ENCODE measurements around the gene CDK11A.
"Not testable (repeated sequence)": the region's sequence is repeated elsewhere in the genome, so short reads cannot be mapped to it uniquely, and the experiment has no call there.

CDK11A gene

DNA sequence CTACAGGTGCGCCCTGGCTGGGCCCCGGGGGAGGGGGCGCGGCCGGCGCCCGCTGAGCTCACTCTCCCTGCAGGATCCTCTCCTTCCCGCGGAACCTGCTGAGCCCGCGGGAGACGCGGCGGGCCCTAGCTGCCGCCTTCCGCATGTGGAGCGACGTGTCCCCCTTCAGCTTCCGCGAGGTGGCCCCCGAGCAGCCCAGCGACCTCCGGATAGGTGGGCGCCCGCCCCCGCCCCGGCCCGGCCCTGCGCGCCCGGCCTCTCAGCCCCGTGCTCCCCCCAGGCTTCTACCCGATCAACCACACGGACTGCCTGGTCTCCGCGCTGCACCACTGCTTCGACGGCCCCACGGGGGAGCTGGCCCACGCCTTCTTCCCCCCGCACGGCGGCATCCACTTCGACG lies 24.1 kb downstream of the CDK11A start:
- H3K4me1 ChIP-seq; H3K36me3 ChIP-seq (ENCODE audit: control insufficient read depth, insufficient read depth, low read length); H3K9ac ChIP-seq; H2AFZ ChIP-seq; H3K4me3 ChIP-seq (ENCODE audit: low read depth, low read length); H3K27ac ChIP-seq; H3K79me2 ChIP-seq; H3K27me3 ChIP-seq (ENCODE audit: control insufficient read depth, insufficient read depth, low read length); H3K4me2 ChIP-seq (ENCODE audit: low read length); H3K9me3 ChIP-seq (ENCODE audit: control insufficient read depth, low read length): not testable (repeated sequence)

GRCh38 chr1:1699061-1699460 lies 25.1 kb downstream of the CDK11A start:
- not testable (repeated sequence) for H3K36me3 ChIP-seq (ENCODE audit: control insufficient read depth, insufficient read depth, low read length); H3K4me3 ChIP-seq (ENCODE audit: low read depth, low read length)

GRCh38 chr1:1697358-1698183 lies 26.6 kb downstream of the CDK11A start:
- not testable (repeated sequence) for H3K4me2 ChIP-seq (ENCODE audit: low read length); H3K9me3 ChIP-seq (ENCODE audit: control insufficient read depth, low read length); H3K9ac ChIP-seq; H3K79me2 ChIP-seq; H3K4me1 ChIP-seq; H3K36me3 ChIP-seq (ENCODE audit: control insufficient read depth, insufficient read depth, low read length); H3K27ac ChIP-seq; H3K4me3 ChIP-seq (ENCODE audit: low read depth, low read length); H2AFZ ChIP-seq; H3K27me3 ChIP-seq (ENCODE audit: control insufficient read depth, insufficient read depth, low read length)

More at GRCh38 chr1:1699061-1699460, 25.1 kb downstream of the CDK11A start:
- not testable (repeated sequence) for H3K27ac ChIP-seq; H3K9me3 ChIP-seq (ENCODE audit: control insufficient read depth, low read length); H3K79me2 ChIP-seq; H3K27me3 ChIP-seq (ENCODE audit: control insufficient read depth, insufficient read depth, low read length); H3K9ac ChIP-seq; H3K4me1 ChIP-seq; H2AFZ ChIP-seq; H3K4me2 ChIP-seq (ENCODE audit: low read length)

DNA sequence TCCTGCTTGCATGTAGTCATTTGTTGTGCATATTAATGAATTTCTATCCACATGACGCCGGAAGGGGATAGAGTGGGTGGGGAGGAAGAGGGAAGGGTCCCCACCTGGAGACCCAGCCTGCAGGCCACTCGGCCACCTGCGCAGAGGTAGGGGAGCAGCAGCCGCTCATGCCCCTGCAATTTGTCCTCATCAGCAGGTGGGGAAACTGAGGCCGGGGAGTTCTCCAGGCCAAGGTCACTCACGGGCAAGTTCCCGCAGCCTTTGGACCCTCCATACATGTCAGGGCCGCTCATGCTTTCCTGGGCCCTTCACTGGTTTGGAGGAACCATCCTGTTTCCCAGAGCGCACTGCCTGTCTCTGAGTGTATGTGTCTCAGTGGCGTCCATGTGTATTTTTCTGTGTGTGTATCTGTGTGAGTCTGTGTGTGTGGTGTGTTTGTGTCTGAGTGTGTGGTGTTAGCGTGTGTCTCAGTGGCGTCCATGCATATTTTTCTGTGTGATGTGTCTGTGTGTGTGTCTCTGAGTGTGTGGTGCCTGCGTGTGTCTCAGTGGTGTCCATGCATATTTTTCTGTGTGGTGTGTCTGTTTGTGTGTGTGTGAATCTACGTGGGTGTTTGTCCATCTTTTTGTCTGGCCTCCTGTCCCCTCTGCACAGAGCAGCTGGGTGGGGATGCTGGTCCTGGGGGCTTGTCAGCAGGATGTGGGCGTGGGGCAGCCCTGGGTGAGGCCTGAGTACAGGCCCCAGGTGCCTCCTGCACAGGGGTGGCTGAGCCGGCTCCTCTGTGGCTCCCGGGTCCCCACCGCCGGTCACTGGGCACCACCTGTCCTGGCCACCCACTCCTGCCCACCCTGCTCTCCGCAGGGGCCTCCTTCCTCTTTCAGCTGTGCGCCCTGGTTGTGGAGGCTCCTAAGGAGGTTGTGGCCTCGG lies 27.5 kb downstream of the CDK11A start:
- H3K79me2 ChIP-seq; H3K9ac ChIP-seq; H3K27ac ChIP-seq; H3K4me3 ChIP-seq (ENCODE audit: low read depth, low read length); H3K4me1 ChIP-seq; H3K9me3 ChIP-seq (ENCODE audit: control insufficient read depth, low read length); H2AFZ ChIP-seq; H3K36me3 ChIP-seq (ENCODE audit: control insufficient read depth, insufficient read depth, low read length); H3K27me3 ChIP-seq (ENCODE audit: control insufficient read depth, insufficient read depth, low read length); H3K4me2 ChIP-seq (ENCODE audit: low read length): not testable (repeated sequence)

DNA sequence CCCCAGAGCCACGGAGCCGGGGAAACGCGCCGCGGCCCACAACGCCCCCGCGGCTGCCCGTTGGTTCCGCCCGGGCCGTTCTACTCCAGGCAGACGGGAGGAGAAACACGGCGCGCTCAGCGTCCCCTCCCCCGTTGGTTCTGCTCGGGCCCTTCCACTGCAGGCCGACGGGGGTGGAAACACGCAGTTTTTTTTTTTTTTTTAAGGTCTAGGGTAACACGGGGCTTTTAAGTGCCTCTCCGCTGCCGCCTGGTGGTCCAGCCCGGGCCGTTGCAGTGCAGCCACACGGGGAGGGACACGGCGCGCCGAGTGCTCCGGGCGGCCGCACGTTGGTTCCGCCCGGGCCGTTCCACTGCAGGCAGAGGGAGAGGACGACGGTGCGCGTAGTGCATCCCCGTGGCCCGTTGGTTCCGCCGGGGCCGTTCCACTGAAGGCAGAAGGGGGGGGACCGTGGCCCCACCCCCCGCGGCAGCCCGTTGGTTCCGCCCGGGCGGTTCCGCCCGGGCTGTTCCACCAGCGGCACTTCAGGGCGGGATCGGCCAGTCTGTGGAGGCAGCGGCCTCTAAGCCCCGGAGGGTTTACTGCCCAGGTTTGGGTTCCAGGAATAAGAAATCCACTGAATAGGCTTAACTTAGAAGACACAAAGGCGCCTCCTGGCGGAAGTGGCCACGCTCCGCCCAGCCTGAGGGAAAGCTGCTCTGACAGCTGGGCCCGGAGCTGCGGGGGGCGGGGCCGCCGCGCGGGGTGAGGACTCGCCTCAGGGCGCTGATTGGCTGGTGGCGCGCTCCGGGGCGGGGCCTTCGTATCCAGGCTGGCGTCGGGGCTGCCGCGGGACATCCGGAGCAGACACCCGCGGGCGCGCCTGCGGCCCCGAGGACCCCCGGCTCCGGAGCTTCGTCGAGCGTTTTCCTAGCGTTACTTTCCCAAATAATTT lies 31.2 kb downstream of the CDK11A start, which contains the start of gene SLC35E2B:
TSS of gene SLC35E2B (minus strand) at position 82 of the 934 bp plus-strand sequence. CDS start 16,096 bp downstream, outside the sequence.
- H3K79me2 ChIP-seq; H3K9me3 ChIP-seq (ENCODE audit: control insufficient read depth, low read length); H3K36me3 ChIP-seq (ENCODE audit: control insufficient read depth, insufficient read depth, low read length); H3K27me3 ChIP-seq (ENCODE audit: control insufficient read depth, insufficient read depth, low read length); H3K4me1 ChIP-seq; H3K4me2 ChIP-seq (ENCODE audit: low read length): not testable (repeated sequence)
- Histone ChIP-seq H3K27ac (peak within 1 kb of the TSS; percentile 94), H3K9ac (peak within 1 kb of the TSS; percentile 80), H3K4me3 (ENCODE audit: low read depth, low read length) (peak within 1 kb of the TSS; percentile 37), H2AFZ (peak within 1 kb of the TSS; percentile 66)

- H3K79me2 ChIP-seq; H3K4me1 ChIP-seq; H3K27me3 ChIP-seq (ENCODE audit: control insufficient read depth, insufficient read depth, low read length); H3K9me3 ChIP-seq (ENCODE audit: control insufficient read depth, low read length); H3K4me2 ChIP-seq (ENCODE audit: low read length); H3K36me3 ChIP-seq (ENCODE audit: control insufficient read depth, insufficient read depth, low read length): not testable (repeated sequence)
- Histone ChIP-seq H3K4me3 (ENCODE audit: low read depth, low read length) (peak overlapping the region; percentile 37), H2AFZ (peak overlapping the region; percentile 66), H3K27ac (peak overlapping the region; percentile 94), H3K9ac (peak overlapping the region; percentile 80)
Observed at GRCh38 chr1:1692324-1692713, 31.8 kb downstream of the CDK11A start.

- H2AFZ ChIP-seq; H3K27ac ChIP-seq; H3K27me3 ChIP-seq (ENCODE audit: control insufficient read depth, insufficient read depth, low read length); H3K79me2 ChIP-seq; H3K4me2 ChIP-seq (ENCODE audit: low read length); H3K4me3 ChIP-seq (ENCODE audit: low read depth, low read length); H3K9me3 ChIP-seq (ENCODE audit: control insufficient read depth, low read length); H3K36me3 ChIP-seq (ENCODE audit: control insufficient read depth, insufficient read depth, low read length); H3K4me1 ChIP-seq; H3K9ac ChIP-seq: not testable (repeated sequence)
Observed at GRCh38 chr1:1691443-1691842, 32.7 kb downstream of the CDK11A start.

DNA sequence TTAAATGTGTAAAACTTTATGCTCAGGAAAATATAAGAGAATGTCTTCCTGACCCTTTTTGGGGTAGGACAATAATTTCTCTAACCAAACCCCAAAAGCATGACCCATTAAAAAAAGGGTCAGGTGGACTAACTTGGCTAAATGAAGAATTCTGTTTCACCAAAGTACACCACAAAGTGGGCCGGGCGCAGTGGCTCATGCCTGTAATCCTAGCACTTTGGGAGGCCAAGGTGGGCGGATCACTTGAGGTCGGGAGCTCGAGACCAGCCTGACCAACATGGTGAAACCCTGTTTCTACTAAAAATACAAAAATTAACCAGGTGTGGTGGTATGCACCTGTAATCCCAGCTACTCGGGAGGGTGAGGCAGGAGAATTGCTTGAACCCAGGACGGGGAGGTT lies 34.6 kb downstream of the CDK11A start:
- H3K9me3 ChIP-seq (ENCODE audit: control insufficient read depth, low read length); H2AFZ ChIP-seq; H3K4me2 ChIP-seq (ENCODE audit: low read length); H3K79me2 ChIP-seq; H3K36me3 ChIP-seq (ENCODE audit: control insufficient read depth, insufficient read depth, low read length); H3K27ac ChIP-seq; H3K27me3 ChIP-seq (ENCODE audit: control insufficient read depth, insufficient read depth, low read length); H3K9ac ChIP-seq; H3K4me1 ChIP-seq; H3K4me3 ChIP-seq (ENCODE audit: low read depth, low read length): not testable (repeated sequence)

All from parathyroid adenoma (tissue), 2 donors.